A673 (cell line): ENCODE results near the gene MYL12B.

Experiments used
- EZH2 ChIP-seq: fragments of 200-600 bp; sonication (generic); IDR thresholded peaks from 2 replicates; pipeline ENCODE4 v1.6.1; 2017; ENCODE audit warnings: borderline replicate concordance, low read depth, mild to moderate bottlenecking, mixed read lengths, antibody characterized with exemption, low read length; ENCODE audit not compliant: poor library complexity, severe bottlenecking
- TF ChIP-seq, protein P1 (sequence below): fragments of 300-800, 200-600 bp; sonication (generic); conservative IDR thresholded peaks from 2 replicates; pipeline ENCODE4 v1.5.1; 2017; ENCODE audit warnings: low read depth, mild to moderate bottlenecking, antibody characterized with exemption, low read length, moderate library complexity, mixed read lengths

DNA sequence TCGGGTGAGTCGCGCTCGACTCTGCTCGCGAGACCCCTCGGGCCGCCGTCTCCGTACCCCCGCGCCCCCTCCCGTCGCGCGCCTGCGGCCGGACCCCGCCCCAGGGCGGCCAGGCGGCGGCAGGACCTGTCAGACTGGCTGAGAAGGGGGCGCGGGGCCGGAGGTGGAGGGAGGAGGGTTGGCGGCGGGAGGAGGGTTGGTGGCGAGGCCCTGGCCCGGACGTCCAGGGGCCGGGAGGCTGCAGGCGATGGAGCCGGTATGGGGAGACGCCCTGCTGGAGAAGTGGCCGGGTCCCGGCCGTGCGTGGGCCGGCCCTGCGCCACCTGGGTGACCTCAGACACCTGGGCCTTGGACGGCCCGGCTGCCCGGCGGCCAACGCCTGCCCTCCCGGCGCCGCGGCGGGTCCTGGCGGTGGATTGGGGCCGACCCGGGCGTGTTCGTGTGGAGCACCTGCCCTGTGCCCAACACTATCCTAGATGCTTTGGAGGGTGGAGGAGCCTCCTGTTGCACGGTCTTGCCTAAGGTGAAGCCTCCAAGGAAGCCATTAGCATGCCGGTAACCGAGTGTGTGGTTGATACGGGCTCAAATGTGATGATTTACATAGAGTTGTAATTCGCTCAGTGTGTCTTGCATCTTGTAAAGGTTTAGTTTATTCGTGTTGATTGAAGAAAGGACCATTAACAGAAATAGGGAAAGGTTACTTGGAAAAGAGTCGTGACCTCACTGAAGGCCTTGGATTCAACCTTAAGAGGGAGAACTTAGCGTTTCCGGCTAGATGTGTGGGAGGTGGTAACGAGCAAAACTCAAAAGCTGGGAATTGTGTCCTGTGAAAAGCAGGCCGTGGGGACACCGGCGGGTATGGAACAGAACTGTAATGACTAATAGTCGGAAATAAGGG lies 550 bp downstream of the MYL12B start:
- TF ChIP-seq, protein P1, sequence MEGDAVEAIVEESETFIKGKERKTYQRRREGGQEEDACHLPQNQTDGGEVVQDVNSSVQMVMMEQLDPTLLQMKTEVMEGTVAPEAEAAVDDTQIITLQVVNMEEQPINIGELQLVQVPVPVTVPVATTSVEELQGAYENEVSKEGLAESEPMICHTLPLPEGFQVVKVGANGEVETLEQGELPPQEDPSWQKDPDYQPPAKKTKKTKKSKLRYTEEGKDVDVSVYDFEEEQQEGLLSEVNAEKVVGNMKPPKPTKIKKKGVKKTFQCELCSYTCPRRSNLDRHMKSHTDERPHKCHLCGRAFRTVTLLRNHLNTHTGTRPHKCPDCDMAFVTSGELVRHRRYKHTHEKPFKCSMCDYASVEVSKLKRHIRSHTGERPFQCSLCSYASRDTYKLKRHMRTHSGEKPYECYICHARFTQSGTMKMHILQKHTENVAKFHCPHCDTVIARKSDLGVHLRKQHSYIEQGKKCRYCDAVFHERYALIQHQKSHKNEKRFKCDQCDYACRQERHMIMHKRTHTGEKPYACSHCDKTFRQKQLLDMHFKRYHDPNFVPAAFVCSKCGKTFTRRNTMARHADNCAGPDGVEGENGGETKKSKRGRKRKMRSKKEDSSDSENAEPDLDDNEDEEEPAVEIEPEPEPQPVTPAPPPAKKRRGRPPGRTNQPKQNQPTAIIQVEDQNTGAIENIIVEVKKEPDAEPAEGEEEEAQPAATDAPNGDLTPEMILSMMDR, result no peak
- no peak for TF ChIP-seq EZH2
